Vagina (tissue), 2 donors: ENCODE measurements around the gene NKD2.

Experiments used
- CTCF ChIP-seq, 3 experiments: fragments of 450-650 bp in 2 of 3; fragments of 200-600 bp in 1 of 3; sonication (generic) in 1 of 3; IDR thresholded peaks; one replicate each; pipeline ENCODE4 v1.5.1; 2017 to 2019; ENCODE audit warnings: antibody characterized with exemption in 3 of 3, mild to moderate bottlenecking in 2 of 3, moderate library complexity in 2 of 3
- POLR2A ChIP-seq, 2 donors: fragments of 450-650 bp; IDR thresholded peaks; one replicate each; pipeline ENCODE4 v1.6.1; 2017; ENCODE audit warnings: antibody characterized with exemption in 2 of 2, mild to moderate bottlenecking in 2 of 2, moderate library complexity in 2 of 2

GRCh38 chr5:1010641-1011046, 2.0 kb downstream of the NKD2 start:
- no peak for TF ChIP-seq CTCF (IDR thresholded peaks at IDR 0.05)
- no peak for TF ChIP-seq POLR2A (IDR thresholded peaks at IDR 0.05)
